Measurements from ENCODE around the gene HDC. TPM values are rescaled to one million over a fixed set of nuclear protein-coding genes. Genes with fewer than 3 reads are reported as not detected.

HDC gene, protein sequence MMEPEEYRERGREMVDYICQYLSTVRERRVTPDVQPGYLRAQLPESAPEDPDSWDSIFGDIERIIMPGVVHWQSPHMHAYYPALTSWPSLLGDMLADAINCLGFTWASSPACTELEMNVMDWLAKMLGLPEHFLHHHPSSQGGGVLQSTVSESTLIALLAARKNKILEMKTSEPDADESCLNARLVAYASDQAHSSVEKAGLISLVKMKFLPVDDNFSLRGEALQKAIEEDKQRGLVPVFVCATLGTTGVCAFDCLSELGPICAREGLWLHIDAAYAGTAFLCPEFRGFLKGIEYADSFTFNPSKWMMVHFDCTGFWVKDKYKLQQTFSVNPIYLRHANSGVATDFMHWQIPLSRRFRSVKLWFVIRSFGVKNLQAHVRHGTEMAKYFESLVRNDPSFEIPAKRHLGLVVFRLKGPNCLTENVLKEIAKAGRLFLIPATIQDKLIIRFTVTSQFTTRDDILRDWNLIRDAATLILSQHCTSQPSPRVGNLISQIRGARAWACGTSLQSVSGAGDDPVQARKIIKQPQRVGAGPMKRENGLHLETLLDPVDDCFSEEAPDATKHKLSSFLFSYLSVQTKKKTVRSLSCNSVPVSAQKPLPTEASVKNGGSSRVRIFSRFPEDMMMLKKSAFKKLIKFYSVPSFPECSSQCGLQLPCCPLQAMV
- total RNA-seq, result not detected in 2 replicates

DNA sequence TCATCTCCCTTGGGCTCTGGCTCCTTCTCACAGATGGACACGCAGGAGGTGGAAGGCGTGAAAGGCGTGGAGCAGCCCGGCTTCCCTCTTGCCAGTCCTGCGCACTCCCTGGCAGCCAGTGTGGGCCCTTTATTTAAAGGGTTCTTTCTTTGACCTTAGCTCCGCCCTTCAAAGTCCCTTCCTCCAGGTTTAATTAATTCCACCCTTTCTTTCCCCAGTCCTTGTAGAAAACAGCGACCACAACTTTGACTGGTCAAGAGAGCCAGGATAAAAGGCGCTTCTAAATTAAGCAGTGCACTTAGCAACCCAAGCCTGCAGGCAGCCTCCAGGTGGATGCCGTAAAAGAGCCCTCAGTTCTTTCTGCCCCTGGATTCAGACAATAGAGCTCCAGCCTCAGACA lies at the start of gene HDC:
Gene HDC, minus strand, starts transcription at position 107 of the 400 bp plus-strand sequence. Its CDS starts 103 bp downstream, at position 4.
- H3K4me3 ChIP-seq (ENCODE audit: insufficient read depth, low read length), result no peak within 1 kb of the TSS
- peaks cover 33% of the 10 kb centered on the region for H3K27me3 ChIP-seq (ENCODE audit: insufficient read depth, low read length)
- H3K36me3 ChIP-seq (ENCODE audit: insufficient read depth, low read length), result no peaks in the 10 kb centered on the region
- TF ChIP-seq, protein P1, sequence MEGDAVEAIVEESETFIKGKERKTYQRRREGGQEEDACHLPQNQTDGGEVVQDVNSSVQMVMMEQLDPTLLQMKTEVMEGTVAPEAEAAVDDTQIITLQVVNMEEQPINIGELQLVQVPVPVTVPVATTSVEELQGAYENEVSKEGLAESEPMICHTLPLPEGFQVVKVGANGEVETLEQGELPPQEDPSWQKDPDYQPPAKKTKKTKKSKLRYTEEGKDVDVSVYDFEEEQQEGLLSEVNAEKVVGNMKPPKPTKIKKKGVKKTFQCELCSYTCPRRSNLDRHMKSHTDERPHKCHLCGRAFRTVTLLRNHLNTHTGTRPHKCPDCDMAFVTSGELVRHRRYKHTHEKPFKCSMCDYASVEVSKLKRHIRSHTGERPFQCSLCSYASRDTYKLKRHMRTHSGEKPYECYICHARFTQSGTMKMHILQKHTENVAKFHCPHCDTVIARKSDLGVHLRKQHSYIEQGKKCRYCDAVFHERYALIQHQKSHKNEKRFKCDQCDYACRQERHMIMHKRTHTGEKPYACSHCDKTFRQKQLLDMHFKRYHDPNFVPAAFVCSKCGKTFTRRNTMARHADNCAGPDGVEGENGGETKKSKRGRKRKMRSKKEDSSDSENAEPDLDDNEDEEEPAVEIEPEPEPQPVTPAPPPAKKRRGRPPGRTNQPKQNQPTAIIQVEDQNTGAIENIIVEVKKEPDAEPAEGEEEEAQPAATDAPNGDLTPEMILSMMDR (IDR thresholded peaks at IDR 0.05; ENCODE audit: extremely low read depth, low read depth, low read length), result no peak
- no peaks in the 10 kb centered on the region for H3K9me3 ChIP-seq (ENCODE audit: low read depth, low read length)
- H3K79me2 ChIP-seq (ENCODE audit: insufficient read depth, low read length), result no peaks in the 10 kb centered on the region
- H2AFZ ChIP-seq (ENCODE audit: low read length), result no peak within 1 kb of the TSS
- DNase-seq (ENCODE audit: insufficient read length, low spot score, missing footprints), result no peak
- H4K20me1 ChIP-seq (ENCODE audit: insufficient read depth, low read length), result no peaks in the 10 kb centered on the region
- no peak within 1 kb of the TSS for H3K4me2 ChIP-seq (ENCODE audit: insufficient read depth, low read length)
- H3K27ac ChIP-seq (ENCODE audit: low read depth, low read length), result no peak within 1 kb of the TSS
- H3K4me1 ChIP-seq (ENCODE audit: insufficient read depth, low read length), result no peaks in the 10 kb centered on the region

DNA sequence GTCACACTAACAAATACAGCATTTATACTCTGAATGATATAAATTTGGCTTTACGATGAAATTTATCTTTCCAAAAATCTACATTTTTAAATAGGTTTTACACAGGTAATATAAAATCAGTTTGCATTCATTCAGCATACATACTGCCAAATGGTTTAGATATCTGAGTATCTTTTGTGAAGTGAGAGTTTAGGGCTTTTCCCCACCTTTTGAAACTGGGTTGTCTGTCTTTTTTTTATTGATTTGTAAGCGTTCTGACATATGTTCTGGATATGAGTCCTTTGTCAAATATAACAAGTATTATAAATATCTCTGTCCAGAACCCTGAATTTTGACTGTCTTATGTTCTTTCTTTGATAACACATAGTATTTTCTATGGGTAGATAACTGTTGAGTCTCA lies 47.1 kb upstream of the HDC start:
- H3K9me3 ChIP-seq (ENCODE audit: low read depth, low read length), result no peaks in the 10 kb centered on the region
- no peak for DNase-seq (ENCODE audit: insufficient read length, low spot score, missing footprints)
- no peak overlapping the region for H3K4me2 ChIP-seq (ENCODE audit: insufficient read depth, low read length)
- no peak overlapping the region for H3K27ac ChIP-seq (ENCODE audit: low read depth, low read length)
- H2AFZ ChIP-seq (ENCODE audit: low read length), result no peak overlapping the region
- peaks cover 3% of the 10 kb centered on the region for H3K4me1 ChIP-seq (ENCODE audit: insufficient read depth, low read length)
- H3K27me3 ChIP-seq (ENCODE audit: insufficient read depth, low read length), result no peaks in the 10 kb centered on the region
- H3K4me3 ChIP-seq (ENCODE audit: insufficient read depth, low read length), result no peak overlapping the region
- TF ChIP-seq, protein P1 (IDR thresholded peaks at IDR 0.05; ENCODE audit: extremely low read depth, low read depth, low read length), result no peak
- no peaks in the 10 kb centered on the region for H4K20me1 ChIP-seq (ENCODE audit: insufficient read depth, low read length)
- H3K79me2 ChIP-seq (ENCODE audit: insufficient read depth, low read length), result peaks cover 8% of the 10 kb centered on the region
- peaks cover 9% of the 10 kb centered on the region for H3K36me3 ChIP-seq (ENCODE audit: insufficient read depth, low read length)

DNA sequence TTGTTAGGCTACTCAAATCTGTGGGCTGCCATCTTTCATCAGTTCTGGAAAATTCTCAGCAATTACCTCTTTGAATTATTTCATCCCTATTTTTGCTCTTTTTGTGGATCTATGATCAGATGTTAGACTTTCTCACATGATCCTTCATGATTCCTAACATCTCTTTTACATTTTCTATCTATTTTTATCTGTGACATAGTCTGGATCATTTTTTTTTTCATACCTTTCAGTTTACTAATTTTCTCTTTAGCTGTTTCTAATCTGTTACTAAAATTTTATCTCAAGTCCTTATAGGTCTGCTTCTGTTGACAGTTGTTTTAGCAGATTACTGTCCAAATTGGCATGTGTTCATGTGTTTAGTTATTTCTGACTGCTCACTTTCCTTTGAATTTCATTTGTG lies 42.3 kb upstream of the HDC start:
- H3K4me3 ChIP-seq (ENCODE audit: insufficient read depth, low read length), result no peak overlapping the region
- no peaks in the 10 kb centered on the region for H3K9me3 ChIP-seq (ENCODE audit: low read depth, low read length)
- H3K36me3 ChIP-seq (ENCODE audit: insufficient read depth, low read length), result peaks cover 13% of the 10 kb centered on the region
- no peak overlapping the region for H3K4me2 ChIP-seq (ENCODE audit: insufficient read depth, low read length)
- H4K20me1 ChIP-seq (ENCODE audit: insufficient read depth, low read length), result no peaks in the 10 kb centered on the region
- no peaks in the 10 kb centered on the region for H3K79me2 ChIP-seq (ENCODE audit: insufficient read depth, low read length)
- DNase-seq (ENCODE audit: insufficient read length, low spot score, missing footprints), result no peak
- no peak overlapping the region for H3K27ac ChIP-seq (ENCODE audit: low read depth, low read length)
- H3K27me3 ChIP-seq (ENCODE audit: insufficient read depth, low read length), result no peaks in the 10 kb centered on the region
- H3K4me1 ChIP-seq (ENCODE audit: insufficient read depth, low read length), result no peaks in the 10 kb centered on the region
- TF ChIP-seq, protein P1 (IDR thresholded peaks at IDR 0.05; ENCODE audit: extremely low read depth, low read depth, low read length), result no peak
- no peak overlapping the region for H2AFZ ChIP-seq (ENCODE audit: low read length)

DNA sequence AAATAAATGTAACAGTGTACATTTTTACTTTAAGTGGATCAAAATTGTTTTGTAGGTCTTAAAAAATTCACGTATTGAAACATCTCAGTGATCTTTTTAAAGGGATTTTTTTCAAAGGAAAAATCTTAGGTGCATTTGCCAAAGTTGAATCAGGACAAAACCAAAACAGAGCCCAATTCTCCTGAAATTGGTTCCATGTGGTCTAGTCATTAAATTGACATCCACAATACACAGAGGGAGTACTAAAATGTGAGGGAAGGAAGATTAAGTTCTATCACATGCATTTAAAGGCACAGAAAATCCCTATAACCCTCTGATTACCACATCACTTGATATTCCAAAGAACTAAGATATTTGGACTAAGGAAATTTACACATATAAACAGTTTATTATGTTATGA lies 39.3 kb upstream of the HDC start:
- Histone ChIP-seq H3K4me2 (ENCODE audit: insufficient read depth, low read length) (no peak overlapping the region), H3K4me3 (ENCODE audit: insufficient read depth, low read length) (no peak overlapping the region), H3K4me1 (ENCODE audit: insufficient read depth, low read length) (no peaks in the 10 kb centered on the region), H2AFZ (ENCODE audit: low read length) (no peak overlapping the region), H3K27ac (ENCODE audit: low read depth, low read length) (no peak overlapping the region), H4K20me1 (ENCODE audit: insufficient read depth, low read length) (no peaks in the 10 kb centered on the region), H3K9me3 (ENCODE audit: low read depth, low read length) (no peaks in the 10 kb centered on the region), H3K36me3 (ENCODE audit: insufficient read depth, low read length) (peaks cover 29% of the 10 kb centered on the region), H3K27me3 (ENCODE audit: insufficient read depth, low read length) (no peaks in the 10 kb centered on the region), H3K79me2 (ENCODE audit: insufficient read depth, low read length) (no peaks in the 10 kb centered on the region)
- TF ChIP-seq, protein P1 (IDR thresholded peaks at IDR 0.05; ENCODE audit: extremely low read depth, low read depth, low read length), result no peak
- DNase-seq (ENCODE audit: insufficient read length, low spot score, missing footprints), result no peak
